ENCODE data around the gene TRAF3IP3.

Gene TRAF3IP3

DNA sequence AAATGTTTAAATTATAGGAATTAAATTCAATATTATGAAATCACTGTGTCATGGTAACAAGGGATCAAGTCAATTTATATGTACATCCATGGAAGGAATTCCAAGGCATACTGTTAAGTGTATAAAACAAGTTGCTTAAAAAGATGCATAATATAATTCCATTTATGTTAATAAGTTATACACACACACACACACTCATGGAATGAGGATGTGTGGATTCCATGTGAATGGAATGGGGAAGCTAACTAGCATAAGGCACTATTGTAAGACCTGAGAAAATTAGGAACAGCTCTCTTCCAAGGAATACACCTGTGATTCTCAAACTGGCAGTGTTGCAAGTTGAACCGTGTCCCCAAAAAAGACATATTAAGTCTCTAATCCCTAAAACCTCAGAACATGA, 17.6 kb upstream of the TRAF3IP3 start:
- FAIRE-seq, result no peak

DNA sequence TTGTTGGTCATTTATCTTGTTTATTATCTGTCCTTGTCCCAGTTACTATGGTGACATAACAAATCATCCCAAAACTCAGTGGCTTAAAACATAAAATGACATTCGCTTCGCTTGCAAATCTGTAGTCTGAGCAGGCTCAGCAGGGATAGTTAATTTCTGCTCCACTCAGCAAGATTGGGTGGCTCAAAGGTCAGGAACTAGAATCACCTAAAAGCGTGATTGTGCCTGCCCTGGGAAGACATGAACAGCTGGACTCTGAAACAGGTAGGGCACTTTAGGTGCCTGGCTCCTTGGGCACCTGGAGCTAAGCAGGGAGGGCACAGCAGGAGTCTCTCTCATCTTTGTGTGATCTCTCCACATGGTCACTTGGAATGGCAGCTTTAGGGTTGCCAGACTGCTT, 14.7 kb upstream of the TRAF3IP3 start:
- no peak for FAIRE-seq

DNA sequence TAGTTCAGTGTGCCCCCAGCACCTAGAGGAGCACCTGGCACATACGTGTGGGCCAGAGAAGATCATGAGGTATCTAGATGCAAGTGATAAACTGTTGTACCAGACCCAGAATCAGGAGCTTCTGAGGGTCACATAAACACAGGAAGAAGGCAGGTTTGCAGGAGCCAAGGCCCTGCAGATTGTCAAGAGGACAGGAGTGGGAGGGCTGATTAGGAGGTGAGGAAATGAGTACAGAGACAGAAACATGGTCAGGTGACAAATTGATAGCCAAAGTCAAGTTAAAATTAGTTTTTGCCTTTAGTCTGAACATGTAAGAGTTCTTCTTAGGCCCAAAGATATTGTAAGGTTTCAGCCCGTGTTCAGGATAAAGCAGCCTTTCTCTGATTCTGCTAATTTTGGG, 14.0 kb upstream of the TRAF3IP3 start:
- no peak for FAIRE-seq

DNA sequence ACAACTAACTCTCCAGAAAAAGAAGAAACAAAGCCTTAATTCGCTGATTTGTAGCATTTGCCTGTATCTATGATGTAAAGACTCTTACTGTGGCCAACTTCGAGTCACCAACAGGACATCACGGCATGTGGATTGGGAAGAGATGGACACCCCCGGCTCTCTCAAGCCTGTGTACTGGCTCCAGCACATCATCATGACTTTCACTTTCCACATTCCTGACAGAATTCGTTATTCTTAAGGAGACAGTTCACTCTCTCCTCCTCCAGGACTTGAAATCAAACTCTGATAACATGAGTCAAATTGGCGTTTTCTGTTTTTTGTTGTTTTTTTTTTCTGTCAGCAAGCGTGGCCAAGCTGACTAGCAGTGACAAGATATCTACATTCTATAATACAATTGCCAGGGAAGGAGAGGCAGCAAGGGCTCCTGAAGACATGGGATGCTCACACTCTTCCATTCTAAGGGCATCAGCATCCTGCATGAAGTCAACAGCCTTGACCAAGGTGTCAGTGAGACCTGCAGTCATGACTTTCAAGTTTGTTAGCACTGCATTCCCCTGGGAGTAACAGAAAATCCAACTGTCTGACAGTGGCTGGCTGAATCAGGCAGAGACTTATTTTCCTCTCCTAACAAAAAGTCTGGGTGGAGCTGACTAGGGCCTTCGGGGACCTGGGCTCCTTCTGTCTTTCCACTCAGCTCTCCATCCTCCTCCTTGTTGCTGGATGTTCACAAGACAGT, 13.3 kb upstream of the TRAF3IP3 start:
- FAIRE-seq, result no peak

DNA sequence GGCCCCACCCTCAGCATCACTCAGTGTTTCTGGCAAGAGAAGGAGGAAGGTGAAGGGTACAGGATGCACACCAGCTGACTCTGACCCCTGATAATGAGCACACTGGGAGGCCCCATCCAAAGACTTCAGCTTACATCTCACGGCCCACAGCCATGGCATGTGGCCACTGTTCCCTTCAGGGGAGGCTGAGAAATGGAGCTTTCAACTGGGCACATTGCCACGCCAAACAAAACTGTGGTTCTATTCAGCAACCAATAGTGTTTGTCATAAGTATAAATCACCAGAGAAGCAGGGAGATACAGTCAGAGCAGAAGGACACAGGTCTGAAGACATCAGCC, 12.7 kb upstream of the TRAF3IP3 start:
- no peak for FAIRE-seq

DNA sequence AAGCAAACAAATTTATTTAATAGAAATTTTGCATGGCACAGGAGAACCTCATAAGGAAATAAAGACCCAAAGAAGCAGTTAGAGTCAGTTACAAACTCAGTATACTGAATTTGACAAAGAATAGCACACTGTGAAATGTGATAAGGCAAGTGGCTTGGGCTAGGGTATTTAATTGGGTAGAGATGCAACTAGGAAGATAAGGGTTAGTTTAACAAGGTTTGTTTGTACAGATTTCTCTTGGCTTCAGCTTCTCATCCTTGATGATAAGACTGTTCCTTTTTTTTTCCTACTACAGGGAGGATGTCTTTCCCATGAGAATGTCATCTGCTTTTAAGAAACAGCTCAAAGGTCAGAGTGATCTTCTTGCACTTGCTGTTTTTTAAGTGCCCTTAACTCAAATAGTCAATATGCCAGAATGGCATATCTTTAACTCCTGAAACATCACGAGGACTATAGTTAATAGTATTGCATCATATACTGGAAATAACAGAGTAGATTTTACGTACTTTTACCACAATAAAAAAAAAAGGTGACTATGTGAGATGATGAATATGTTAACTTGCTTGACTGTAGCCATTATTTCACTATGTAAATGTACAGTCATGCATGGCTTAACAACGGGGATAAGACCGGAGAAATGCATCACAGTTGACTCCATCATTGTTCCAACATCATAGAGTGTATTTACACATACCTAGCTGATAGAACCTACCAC, 9.2 kb upstream of the TRAF3IP3 start:
- FAIRE-seq, result no peak

DNA sequence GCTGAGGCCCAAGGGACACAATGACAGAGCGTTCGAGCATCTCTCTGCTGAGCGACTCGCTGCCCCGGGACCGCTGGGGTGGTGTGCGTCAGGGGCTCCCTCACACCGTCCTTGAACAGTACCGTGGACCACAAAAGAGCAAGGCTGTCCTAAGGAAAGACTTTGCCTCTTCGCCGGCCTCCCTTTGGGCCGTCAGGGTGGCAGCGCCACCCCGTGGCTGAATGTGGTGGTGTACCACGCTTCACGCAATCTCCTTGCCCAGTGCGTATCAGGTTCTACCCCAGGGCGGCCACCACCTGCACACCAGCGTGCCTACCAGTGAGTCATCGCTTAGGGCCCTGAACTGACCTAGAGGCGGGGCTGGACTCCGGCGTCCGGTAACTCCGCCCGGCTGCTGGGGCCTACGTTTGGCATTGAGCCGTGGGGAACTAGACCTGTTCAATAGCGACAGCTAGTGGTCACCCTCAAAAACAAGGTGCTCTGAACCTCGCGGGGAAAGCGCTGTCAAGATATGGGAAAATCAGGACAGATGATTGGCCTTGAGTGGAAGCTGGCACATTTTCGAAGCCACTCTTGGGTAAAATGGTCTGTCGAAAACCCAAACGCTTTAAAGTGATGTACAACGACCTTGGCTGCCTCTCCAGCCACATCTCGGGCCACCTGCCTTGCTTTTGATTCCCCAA, 8.1 kb upstream of the TRAF3IP3 start:
- no peak for FAIRE-seq

DNA sequence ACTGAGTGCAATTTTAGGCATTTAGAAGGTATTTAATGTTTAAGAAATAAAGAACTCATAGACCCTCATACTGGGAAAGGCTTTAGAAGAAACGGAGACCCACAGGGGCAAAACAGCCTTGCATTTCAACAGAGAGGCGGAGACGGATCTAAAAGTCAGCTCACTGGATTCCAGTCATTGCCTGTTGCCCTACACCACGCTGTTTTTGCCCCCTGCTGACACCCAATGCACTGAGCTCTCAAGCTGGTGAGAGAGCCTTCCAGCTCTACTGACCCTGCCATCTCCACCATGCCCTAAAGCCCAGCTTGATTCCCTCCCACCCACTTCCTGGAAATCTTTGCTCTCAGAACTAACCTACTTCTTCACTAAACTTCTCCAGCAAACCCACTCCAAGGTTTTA, 7.2 kb upstream of the TRAF3IP3 start:
- FAIRE-seq, result no peak

DNA sequence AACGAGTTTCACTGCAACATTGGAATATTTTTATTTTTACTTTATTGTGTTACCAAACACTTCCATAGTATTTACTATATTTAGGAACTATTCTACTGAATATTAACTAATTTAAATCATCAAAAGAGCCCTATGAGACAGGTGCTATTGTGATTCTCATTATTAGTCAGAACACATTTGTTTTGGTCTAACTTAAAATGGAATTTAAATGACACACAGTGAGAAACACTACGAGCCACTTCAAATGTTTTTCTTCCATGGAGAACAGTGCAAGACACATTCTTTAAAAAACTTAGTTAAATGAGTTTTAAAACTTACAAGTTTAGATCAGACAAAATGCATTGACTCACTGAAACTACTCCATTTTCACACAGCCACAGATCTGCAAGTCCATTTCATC, 6.6 kb upstream of the TRAF3IP3 start:
- no peak for FAIRE-seq

DNA sequence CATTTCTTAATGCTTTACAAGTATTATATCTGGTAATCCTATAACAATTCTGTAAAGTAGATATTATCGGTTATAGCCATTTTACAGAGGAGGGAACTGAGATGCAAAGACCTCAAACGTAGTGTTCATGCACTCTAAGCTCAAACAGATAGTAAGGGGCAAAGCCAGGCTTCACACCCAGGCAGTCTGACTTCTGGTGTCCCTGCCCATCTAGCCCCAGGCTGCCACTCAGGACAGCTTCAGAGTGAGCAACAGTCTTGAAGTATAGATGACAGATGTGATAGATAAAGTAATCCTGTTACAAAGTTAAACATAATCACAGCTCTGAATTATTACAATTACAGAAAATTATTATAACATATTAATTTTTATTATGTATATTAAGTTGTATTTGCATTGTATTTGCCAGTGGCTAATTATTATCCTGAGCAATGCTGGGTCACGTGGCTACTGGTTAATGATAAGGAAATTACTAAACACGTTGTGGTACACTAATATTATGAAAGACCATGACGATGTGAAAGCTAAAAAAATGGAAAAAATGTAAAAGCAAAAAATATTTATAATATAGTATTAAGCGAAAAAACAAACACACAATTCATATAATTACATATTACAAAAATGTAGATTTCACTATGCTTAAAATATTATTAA, 6.1 kb upstream of the TRAF3IP3 start:
- FAIRE-seq, result no peak

DNA sequence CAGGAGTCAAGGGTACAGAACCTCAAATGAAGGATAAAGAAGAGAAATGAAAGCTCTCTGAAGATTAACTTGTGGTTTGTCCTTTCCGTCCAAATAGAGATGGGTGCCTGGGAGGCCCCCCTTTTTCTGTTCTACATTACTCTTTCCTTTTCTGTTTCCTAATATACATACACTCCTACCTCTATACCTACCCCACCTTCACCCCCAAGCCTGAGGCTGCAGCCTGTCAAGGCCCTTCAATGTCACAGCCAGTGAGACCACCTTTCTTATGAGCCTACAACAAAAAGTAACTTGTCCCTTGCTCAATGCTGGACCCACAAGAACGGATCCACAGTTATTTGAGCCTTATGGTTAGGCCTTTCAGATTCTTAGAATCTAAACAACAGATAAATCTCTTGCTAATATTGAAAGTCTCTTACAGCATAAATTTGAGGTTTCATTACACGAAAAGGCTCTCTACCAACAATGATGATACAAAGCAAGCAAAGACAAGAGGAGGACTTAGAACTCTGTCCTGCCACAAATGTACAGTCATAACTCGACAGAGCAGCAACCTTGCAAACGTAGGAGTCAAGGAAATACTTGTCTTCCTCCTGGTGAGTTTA, 4.1 kb upstream of the TRAF3IP3 start:
- no peak for FAIRE-seq

DNA sequence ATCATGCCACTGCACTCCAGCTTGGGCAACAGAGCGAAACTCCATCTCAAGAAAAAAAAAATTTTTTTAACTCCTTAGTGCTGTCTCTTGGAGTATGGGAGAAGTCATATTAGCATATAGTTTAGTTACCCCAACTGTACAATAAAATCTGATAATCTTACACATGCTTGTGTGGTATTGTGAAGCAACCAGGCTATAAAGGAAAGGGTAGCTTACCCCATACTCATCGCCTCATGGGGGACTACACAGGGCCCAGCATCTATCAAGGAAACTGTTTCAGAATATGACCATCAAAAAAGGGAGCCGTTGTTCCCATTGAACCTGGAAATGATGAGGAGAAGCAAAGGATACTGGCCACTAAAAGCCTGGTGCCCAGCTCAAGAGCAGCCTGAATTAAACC, 3.0 kb upstream of the TRAF3IP3 start:
- FAIRE-seq, result no peak

DNA sequence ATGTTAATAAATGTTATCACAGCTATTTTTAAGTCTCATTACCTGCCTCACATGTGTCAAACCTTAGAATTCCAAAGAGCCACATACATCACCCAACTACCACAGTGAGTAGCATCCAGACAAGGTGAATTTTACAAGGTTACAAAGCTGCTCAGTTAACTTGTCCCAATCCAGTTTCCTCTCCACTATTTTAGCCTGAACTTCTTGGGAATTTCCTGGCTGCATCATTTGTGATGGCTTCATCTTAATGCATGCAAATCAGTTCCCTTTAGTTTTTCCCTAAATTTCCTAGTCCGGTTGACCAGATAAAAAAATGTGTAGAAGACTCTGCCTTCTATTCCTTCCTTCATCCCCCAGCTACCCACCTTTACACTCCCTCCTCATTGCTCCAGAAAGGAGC, 597 bp upstream of the TRAF3IP3 start:
- FAIRE-seq, result no peak

DNA sequence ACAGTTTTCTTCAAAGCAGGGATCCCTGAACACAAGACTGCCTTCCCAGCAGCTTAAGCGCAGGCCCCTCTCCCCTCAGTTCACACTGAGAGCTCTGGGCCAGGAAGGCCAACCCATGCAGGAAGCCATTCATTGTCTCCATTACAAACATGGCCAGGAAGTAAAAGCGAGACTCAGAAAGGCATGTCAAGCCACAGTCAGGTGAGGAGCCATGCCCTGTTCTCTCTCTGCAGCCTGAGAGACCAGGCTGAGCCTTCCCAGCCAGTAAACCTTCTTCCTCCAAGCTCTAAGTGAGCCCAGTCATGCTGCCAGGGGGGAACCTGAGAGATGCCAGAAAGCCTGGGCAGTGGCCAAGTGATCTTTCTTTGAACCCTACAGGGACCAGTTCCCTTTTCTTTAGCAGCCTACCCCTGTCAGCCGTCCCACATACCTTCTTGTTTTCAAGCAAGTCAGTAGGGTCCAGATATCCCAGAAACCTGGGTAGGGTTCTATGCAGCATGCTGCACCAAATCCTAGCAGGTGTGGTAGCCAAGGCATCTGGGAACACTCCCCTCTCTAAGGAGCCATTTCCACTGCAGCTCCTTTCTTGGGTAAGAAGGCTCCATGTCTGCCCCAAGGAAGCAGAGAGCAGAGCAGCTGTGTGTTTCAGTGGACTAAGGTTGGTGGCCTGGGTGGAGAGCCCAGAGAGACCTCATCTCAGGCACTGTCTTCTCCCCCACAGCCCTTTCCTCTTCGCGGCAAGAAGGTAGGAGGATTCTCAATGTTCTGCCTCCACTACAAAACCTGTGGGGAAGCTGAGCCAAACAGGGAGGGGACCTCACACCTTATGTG, 977 bp downstream of the TRAF3IP3 start:
- no peak for FAIRE-seq

DNA sequence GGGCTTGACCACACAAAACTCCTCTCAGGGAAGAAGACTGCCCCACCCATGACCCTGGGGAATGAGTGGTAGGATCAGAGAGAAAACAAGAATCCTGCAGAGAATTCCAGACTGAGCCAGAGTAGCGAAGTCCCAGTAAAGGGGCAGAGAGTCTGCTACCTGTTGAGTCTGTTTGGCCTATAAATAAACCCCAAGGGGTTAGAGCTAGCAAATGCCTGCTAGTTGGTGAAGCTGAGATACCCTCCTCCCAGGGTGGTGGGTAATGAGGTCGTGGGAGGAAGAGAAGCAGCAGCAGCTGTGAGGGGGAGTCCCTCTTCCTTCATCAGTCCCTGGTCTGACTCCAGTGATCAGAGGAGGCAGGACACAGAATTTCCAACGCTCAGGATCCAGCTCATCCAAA, 2.5 kb downstream of the TRAF3IP3 start:
- no peak for FAIRE-seq

DNA sequence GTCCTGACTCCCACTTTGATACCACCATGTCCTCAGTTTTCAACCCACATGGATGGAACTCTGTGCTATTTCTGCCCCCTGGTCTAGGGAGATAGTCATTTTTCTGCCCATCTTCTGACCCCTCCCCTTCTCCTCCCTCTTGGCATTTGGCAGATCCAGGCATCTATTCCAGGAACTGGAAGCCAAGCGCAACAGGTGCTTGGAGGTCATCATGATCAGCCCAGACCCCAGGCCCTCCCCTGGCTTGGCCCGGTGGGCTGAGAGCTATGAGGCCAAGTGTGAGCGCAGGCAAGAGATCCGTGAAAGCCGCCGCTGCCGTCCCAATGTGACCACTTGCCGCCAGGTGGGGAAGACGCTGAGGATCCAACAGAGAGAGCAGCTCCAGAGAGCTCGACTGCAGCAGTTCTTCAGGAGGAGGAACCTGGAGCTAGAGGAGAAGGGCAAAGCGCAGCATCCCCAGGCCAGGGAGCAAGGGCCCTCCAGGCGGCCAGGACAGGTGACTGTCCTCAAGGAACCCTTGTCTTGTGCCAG, 4.0 kb downstream of the TRAF3IP3 start:
- FAIRE-seq, result no peak

DNA sequence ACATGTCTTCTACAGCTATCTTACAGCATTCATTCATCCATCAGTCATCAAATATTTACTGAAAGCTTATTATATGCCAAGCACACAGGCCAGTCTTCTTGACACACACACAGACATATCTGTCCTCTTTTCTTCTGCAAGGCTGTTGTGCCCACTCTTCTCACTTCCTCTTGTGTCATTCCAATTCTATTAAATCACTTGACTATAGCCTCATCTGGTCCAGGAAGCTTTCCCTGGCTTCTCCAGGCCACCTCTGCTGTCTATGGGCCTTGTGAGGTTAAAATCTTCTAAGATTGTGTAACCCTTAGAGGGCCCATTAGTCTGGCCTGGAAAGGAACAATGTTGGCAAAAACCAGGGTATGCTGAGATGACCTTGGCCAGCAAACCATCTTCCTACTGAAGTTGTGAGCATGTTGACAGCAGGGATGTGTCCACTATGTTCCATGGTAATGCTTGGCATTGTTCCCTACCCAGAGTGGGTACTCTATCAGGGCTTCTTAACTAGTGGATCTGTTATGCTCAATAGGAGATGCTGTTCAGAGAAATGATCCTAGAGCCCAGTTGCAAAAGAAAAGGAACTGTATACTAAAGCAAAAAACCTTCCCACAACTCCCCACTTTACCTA, 5.3 kb downstream of the TRAF3IP3 start:
- no peak for FAIRE-seq

DNA sequence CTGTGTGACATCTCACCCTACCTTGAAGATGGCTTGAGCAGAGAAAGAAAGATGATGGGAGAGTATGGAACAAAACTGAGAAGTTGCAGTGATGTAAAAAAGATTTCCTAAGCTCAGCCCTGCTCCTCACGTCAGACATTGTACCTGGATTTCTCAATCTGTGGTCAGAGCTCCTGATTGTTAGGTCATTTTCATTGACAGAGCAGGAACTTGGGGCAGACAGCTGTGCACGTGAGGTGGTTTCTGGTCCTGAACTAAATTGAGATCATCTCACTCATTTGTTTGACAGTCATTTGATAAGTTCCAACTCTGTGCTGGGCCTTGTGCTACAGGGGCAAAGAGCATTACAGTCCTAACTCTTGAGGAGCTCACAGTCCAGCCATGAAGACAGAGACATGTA, 10.2 kb downstream of the TRAF3IP3 start:
- no peak for FAIRE-seq

DNA sequence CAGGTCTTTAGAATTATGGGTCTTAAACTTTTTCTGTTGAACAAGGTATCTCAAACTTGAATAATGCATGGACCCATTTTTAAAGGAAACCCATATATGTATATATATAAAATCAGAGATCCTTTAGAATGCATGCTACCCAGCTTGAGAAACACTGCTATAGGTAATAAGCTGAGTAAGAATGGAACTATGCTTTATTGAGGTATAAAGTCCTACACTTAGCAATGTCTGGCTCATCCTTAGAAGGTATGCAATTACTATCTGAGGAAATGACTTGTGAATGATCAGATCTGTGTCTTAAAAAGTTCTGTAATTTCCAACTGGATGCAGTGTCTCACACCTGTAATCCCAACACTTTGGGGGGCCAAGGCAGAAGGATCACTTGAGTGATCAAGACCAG, 11.2 kb downstream of the TRAF3IP3 start:
- FAIRE-seq, result no peak

DNA sequence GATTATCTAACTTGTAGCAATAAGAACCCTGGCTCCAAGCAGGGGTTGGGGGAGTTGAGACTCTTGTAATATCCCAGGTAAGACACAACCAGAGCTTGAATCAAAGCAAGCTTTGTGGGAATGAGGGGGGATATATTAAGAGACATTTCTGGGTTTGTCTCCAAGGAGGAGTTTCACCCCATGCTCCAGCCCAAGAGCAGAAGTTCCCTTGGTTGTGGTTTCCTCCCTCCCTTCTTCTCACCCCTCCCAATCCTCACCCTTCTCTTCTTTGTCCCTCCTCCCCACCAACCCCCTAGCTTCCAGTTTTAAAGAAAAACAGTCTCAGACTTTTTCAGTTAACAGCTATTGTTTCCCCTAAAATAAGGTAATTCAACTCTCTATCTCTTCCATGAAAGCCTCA, 11.9 kb downstream of the TRAF3IP3 start:
- FAIRE-seq, result no peak

DNA sequence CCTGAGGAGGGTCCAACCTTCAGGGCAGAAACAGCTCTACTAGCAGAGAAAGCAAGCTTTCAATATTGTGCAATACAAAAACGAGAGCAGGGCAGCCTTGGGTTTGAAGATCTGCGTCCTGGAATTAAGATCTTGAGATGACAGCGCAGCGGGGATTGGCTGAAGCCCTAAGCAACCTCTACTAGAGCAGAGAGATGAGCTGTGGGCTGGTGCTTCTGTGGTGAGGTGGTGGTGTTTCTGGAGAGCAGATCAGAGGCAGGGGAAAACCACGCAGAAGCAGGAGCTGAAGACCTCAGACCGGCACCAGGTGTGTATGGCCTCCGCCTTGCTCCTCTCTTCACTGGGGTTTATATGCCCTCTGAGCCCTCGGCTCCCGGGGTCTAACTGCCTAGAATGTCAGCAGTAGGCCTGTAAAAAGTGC, 12.5 kb downstream of the TRAF3IP3 start:
- no peak for FAIRE-seq

All from endometrium (tissue), 2 donors.